ENCODE measurements around the gene PLD1.

PLD1 gene

GRCh38 chr3:171783626-171784025 lies 26.7 kb downstream of the PLD1 start:
- POLR2A ChIA-PET, result no interaction called here
- Histone ChIP-seq H3K27me3 (replicated peaks in 2 of 5; ENCODE audit: control insufficient read depth in 4 of 5, insufficient read depth in 5 of 5, low read length in 4 of 5) (no peaks in the 10 kb centered on the region), H3K27ac (ENCODE audit: insufficient read depth in 1 of 2, low read depth in 1 of 2, low read length in 2 of 2, poor library complexity in 1 of 2, severe bottlenecking in 2 of 2) (no peak overlapping the region), H3K4me3 (ENCODE audit: control insufficient read depth in 1 of 7, extremely low read depth in 1 of 7, insufficient read depth in 4 of 7, low read depth in 2 of 7, low read length in 6 of 7) (no peak overlapping the region), H3K4me1 (ENCODE audit: control extremely low read depth in 1 of 4, control insufficient read depth in 4 of 4, insufficient read depth in 4 of 4, low read length in 3 of 4) (peaks cover 0 to 6% (median 2%) of the 10 kb centered on the region in 4 experiments), H3K9me3 (ENCODE audit: control extremely low read depth in 1 of 5, control insufficient read depth in 4 of 5, insufficient read depth in 2 of 5, low read depth in 1 of 5, low read length in 4 of 5) (peaks cover 0 to 2% (median 0%) of the 10 kb centered on the region in 5 experiments), H3K36me3 (ENCODE audit: control insufficient read depth in 4 of 4, insufficient read depth in 4 of 4, low read length in 3 of 4) (no peaks in the 10 kb centered on the region)
- DNase-seq, result no peak
- no CpG with 5 or more reads among the region's 5 CpGs for WGBS (ENCODE audit: insufficient coverage)
- CTCF ChIA-PET, result interaction anchor here (1.7 to 1.9 kb wide), 2 partner anchors 12 to 822 kb away, joined by 4 to 5 read pairs; no protein-coding TSS in a partner anchor

GRCh38 chr3:171783086-171783485 lies 27.2 kb downstream of the PLD1 start:
- WGBS (ENCODE audit: insufficient coverage), result 100% methylated on average over 2 of the region's 2 CpGs
- Histone ChIP-seq H3K27me3 (replicated peaks in 2 of 5; ENCODE audit: control insufficient read depth in 4 of 5, insufficient read depth in 5 of 5, low read length in 4 of 5) (no peaks in the 10 kb centered on the region), H3K27ac (ENCODE audit: insufficient read depth in 1 of 2, low read depth in 1 of 2, low read length in 2 of 2, poor library complexity in 1 of 2, severe bottlenecking in 2 of 2) (no peak overlapping the region), H3K9me3 (ENCODE audit: control extremely low read depth in 1 of 5, control insufficient read depth in 4 of 5, insufficient read depth in 2 of 5, low read depth in 1 of 5, low read length in 4 of 5) (peaks cover 0 to 2% (median 0%) of the 10 kb centered on the region in 5 experiments), H3K36me3 (ENCODE audit: control insufficient read depth in 4 of 4, insufficient read depth in 4 of 4, low read length in 3 of 4) (no peaks in the 10 kb centered on the region), H3K4me3 (ENCODE audit: control insufficient read depth in 1 of 7, extremely low read depth in 1 of 7, insufficient read depth in 4 of 7, low read depth in 2 of 7, low read length in 6 of 7) (no peak overlapping the region), H3K4me1 (ENCODE audit: control extremely low read depth in 1 of 4, control insufficient read depth in 4 of 4, insufficient read depth in 4 of 4, low read length in 3 of 4) (peaks cover 0 to 4% (median under 1%) of the 10 kb centered on the region in 4 experiments)
- ChIA-PET POLR2A (no interaction called here), CTCF (interaction anchor here (1.7 to 1.9 kb wide), 2 partner anchors 11 to 821 kb away, joined by 4 to 5 read pairs; no protein-coding TSS in a partner anchor)
- DNase-seq, result no peak

- no peaks in the 10 kb centered on the region for H3K36me3 ChIP-seq (ENCODE audit: control insufficient read depth in 4 of 4, insufficient read depth in 4 of 4, low read length in 3 of 4)
- no peak overlapping the region for H3K4me3 ChIP-seq (ENCODE audit: control insufficient read depth in 1 of 7, extremely low read depth in 1 of 7, insufficient read depth in 4 of 7, low read depth in 2 of 7, low read length in 6 of 7)
- no peak overlapping the region for H3K27ac ChIP-seq (ENCODE audit: insufficient read depth in 1 of 2, low read depth in 1 of 2, low read length in 2 of 2, poor library complexity in 1 of 2, severe bottlenecking in 2 of 2)
- peaks cover 0 to 2% (median 0%) of the 10 kb centered on the region in 5 experiments for H3K9me3 ChIP-seq (ENCODE audit: control extremely low read depth in 1 of 5, control insufficient read depth in 4 of 5, insufficient read depth in 2 of 5, low read depth in 1 of 5, low read length in 4 of 5)
- WGBS (ENCODE audit: insufficient coverage), result 89% methylated on average over 1 of the region's 1 CpG
- CTCF ChIA-PET, result interaction anchor here (1.9 kb wide), 1 partner anchor 11 kb away, joined by 5 read pairs; no protein-coding TSS in a partner anchor
- peaks cover 0 to 6% (median 3%) of the 10 kb centered on the region in 4 experiments for H3K4me1 ChIP-seq (ENCODE audit: control extremely low read depth in 1 of 4, control insufficient read depth in 4 of 4, insufficient read depth in 4 of 4, low read length in 3 of 4)
- no peak for DNase-seq
- POLR2A ChIA-PET, result no interaction called here
- H3K27me3 ChIP-seq (replicated peaks in 2 of 5; ENCODE audit: control insufficient read depth in 4 of 5, insufficient read depth in 5 of 5, low read length in 4 of 5), result no peaks in the 10 kb centered on the region
Observed at GRCh38 chr3:171782617-171783016, 27.7 kb downstream of the PLD1 start.

GRCh38 chr3:171781711-171782127 lies 28.6 kb downstream of the PLD1 start:
- no peak overlapping the region for H3K27ac ChIP-seq (ENCODE audit: insufficient read depth in 1 of 2, low read depth in 1 of 2, low read length in 2 of 2, poor library complexity in 1 of 2, severe bottlenecking in 2 of 2)
- 100% methylated on average over 2 of the region's 4 CpGs for WGBS (ENCODE audit: insufficient coverage)
- ChIA-PET CTCF (interaction anchor here (0.6 to 0.7 kb wide), 2 partner anchors 249 to 819 kb away, joined by 3 to 5 read pairs; no protein-coding TSS in a partner anchor), POLR2A (no interaction called here)
- peaks cover 0 to 12% (median 7%) of the 10 kb centered on the region in 4 experiments for H3K4me1 ChIP-seq (ENCODE audit: control extremely low read depth in 1 of 4, control insufficient read depth in 4 of 4, insufficient read depth in 4 of 4, low read length in 3 of 4)
- DNase-seq, result no peak
- no peak overlapping the region for H3K4me3 ChIP-seq (ENCODE audit: control insufficient read depth in 1 of 7, extremely low read depth in 1 of 7, insufficient read depth in 4 of 7, low read depth in 2 of 7, low read length in 6 of 7)
- H3K9me3 ChIP-seq (ENCODE audit: control extremely low read depth in 1 of 5, control insufficient read depth in 4 of 5, insufficient read depth in 2 of 5, low read depth in 1 of 5, low read length in 4 of 5), result no peaks in the 10 kb centered on the region
- H3K27me3 ChIP-seq (replicated peaks in 2 of 5; ENCODE audit: control insufficient read depth in 4 of 5, insufficient read depth in 5 of 5, low read length in 4 of 5), result no peaks in the 10 kb centered on the region
- H3K36me3 ChIP-seq (ENCODE audit: control insufficient read depth in 4 of 4, insufficient read depth in 4 of 4, low read length in 3 of 4), result no peaks in the 10 kb centered on the region

GRCh38 chr3:171778493-171778892 lies 31.8 kb downstream of the PLD1 start:
- Histone ChIP-seq H3K27me3 (replicated peaks in 2 of 5; ENCODE audit: control insufficient read depth in 4 of 5, insufficient read depth in 5 of 5, low read length in 4 of 5) (no peaks in the 10 kb centered on the region), H3K4me1 (ENCODE audit: control extremely low read depth in 1 of 4, control insufficient read depth in 4 of 4, insufficient read depth in 4 of 4, low read length in 3 of 4) (peaks cover 0 to 15% (median 7%) of the 10 kb centered on the region in 4 experiments), H3K27ac (ENCODE audit: insufficient read depth in 1 of 2, low read depth in 1 of 2, low read length in 2 of 2, poor library complexity in 1 of 2, severe bottlenecking in 2 of 2) (no peak overlapping the region), H3K36me3 (ENCODE audit: control insufficient read depth in 4 of 4, insufficient read depth in 4 of 4, low read length in 3 of 4) (no peaks in the 10 kb centered on the region), H3K9me3 (ENCODE audit: control extremely low read depth in 1 of 5, control insufficient read depth in 4 of 5, insufficient read depth in 2 of 5, low read depth in 1 of 5, low read length in 4 of 5) (no peaks in the 10 kb centered on the region), H3K4me3 (ENCODE audit: control insufficient read depth in 1 of 7, extremely low read depth in 1 of 7, insufficient read depth in 4 of 7, low read depth in 2 of 7, low read length in 6 of 7) (no peak overlapping the region)
- 99% methylated on average over 5 of the region's 5 CpGs for WGBS (ENCODE audit: insufficient coverage)
- no peak for DNase-seq
- ChIA-PET POLR2A (no interaction called here), CTCF (no interaction called here)

GRCh38 chr3:171777596-171777995 lies 32.7 kb downstream of the PLD1 start:
- DNase-seq, result no peak
- 70% methylated on average over 1 of the region's 4 CpGs for WGBS (ENCODE audit: insufficient coverage)
- Histone ChIP-seq H3K4me3 (ENCODE audit: control insufficient read depth in 1 of 7, extremely low read depth in 1 of 7, insufficient read depth in 4 of 7, low read depth in 2 of 7, low read length in 6 of 7) (no peak overlapping the region), H3K27me3 (replicated peaks in 2 of 5; ENCODE audit: control insufficient read depth in 4 of 5, insufficient read depth in 5 of 5, low read length in 4 of 5) (no peaks in the 10 kb centered on the region), H3K36me3 (ENCODE audit: control insufficient read depth in 4 of 4, insufficient read depth in 4 of 4, low read length in 3 of 4) (no peaks in the 10 kb centered on the region), H3K4me1 (ENCODE audit: control extremely low read depth in 1 of 4, control insufficient read depth in 4 of 4, insufficient read depth in 4 of 4, low read length in 3 of 4) (peaks cover 0 to 10% (median 7%) of the 10 kb centered on the region in 4 experiments), H3K27ac (ENCODE audit: insufficient read depth in 1 of 2, low read depth in 1 of 2, low read length in 2 of 2, poor library complexity in 1 of 2, severe bottlenecking in 2 of 2) (no peak overlapping the region), H3K9me3 (ENCODE audit: control extremely low read depth in 1 of 5, control insufficient read depth in 4 of 5, insufficient read depth in 2 of 5, low read depth in 1 of 5, low read length in 4 of 5) (no peaks in the 10 kb centered on the region)
- ChIA-PET POLR2A (no interaction called here), CTCF (interaction anchor here (0.9 kb wide), 1 partner anchor 128 kb away, joined by 3 read pairs; no protein-coding TSS in a partner anchor)

GRCh38 chr3:171776839-171777583 lies 33.3 kb downstream of the PLD1 start:
- H3K4me1 ChIP-seq (ENCODE audit: control extremely low read depth in 1 of 4, control insufficient read depth in 4 of 4, insufficient read depth in 4 of 4, low read length in 3 of 4), result peaks cover 0 to 10% (median 7%) of the 10 kb centered on the region in 4 experiments
- WGBS (ENCODE audit: insufficient coverage), result 78% methylated on average over 4 of the region's 7 CpGs
- POLR2A ChIA-PET, result no interaction called here
- H3K27me3 ChIP-seq (replicated peaks in 2 of 5; ENCODE audit: control insufficient read depth in 4 of 5, insufficient read depth in 5 of 5, low read length in 4 of 5), result no peaks in the 10 kb centered on the region
- H3K4me3 ChIP-seq (ENCODE audit: control insufficient read depth in 1 of 7, extremely low read depth in 1 of 7, insufficient read depth in 4 of 7, low read depth in 2 of 7, low read length in 6 of 7), result no peak overlapping the region
- DNase-seq, result peak in 2 of 3 donors; percentile 37 to 52
- CTCF ChIA-PET, result interaction anchor here (0.9 to 7.4 kb wide), 4 partner anchors 13 to 132 kb away, joined by 3 to 74 read pairs (median 4); no protein-coding TSS in a partner anchor
- no peaks in the 10 kb centered on the region for H3K9me3 ChIP-seq (ENCODE audit: control extremely low read depth in 1 of 5, control insufficient read depth in 4 of 5, insufficient read depth in 2 of 5, low read depth in 1 of 5, low read length in 4 of 5)
- H3K36me3 ChIP-seq (ENCODE audit: control insufficient read depth in 4 of 4, insufficient read depth in 4 of 4, low read length in 3 of 4), result no peaks in the 10 kb centered on the region
- no peak overlapping the region for H3K27ac ChIP-seq (ENCODE audit: insufficient read depth in 1 of 2, low read depth in 1 of 2, low read length in 2 of 2, poor library complexity in 1 of 2, severe bottlenecking in 2 of 2)

Measured in common myeloid progenitor, CD34-positive (primary cell).